ENCODE results near the gene IL12RB2. TPM values are rescaled to one million over a fixed set of nuclear protein-coding genes. Genes with fewer than 3 reads are reported as not detected.

IL12RB2 gene
- total and polyA plus RNA-seq, 2 donors (not counting 1 experiment from before 2014, with no cell fraction given): 0.67 TPM; not detected in 1

DNA sequence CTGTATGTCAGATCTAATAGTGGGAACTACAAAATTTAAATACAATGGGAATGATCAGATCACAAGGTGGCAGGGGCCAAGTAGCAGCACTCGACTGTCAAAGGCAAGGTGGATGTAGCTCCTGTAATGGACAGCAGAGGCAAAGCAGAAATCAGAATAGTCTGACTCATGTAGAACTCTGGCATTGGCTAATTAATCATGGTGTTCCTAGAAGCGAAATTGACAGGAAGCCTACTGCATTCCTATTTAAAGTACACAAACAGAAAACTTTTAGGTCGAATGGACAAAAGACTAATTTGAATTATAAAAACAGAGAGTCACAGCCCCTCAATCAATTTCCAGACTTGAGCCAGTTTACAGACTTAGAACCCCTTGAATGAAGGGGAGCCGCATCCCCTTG, 17.4 kb upstream of the IL12RB2 start:
- ChIA-PET CTCF (no interaction called here), POLR2A (no interaction called here)
- Histone ChIP-seq H3K4me3 (ENCODE audit: control extremely low read depth in 1 of 5, extremely low read depth in 1 of 5, insufficient read depth in 1 of 5, low read depth in 2 of 5, low read length in 4 of 5) (no peak overlapping the region), H3K27me3 (replicated peaks in 1 of 4; ENCODE audit: control extremely low read depth in 1 of 4, control insufficient read depth in 3 of 4, insufficient read depth in 4 of 4, low read length in 3 of 4) (no peaks in the 10 kb centered on the region), H3K27ac (ENCODE audit: low read length in 2 of 2) (no peak overlapping the region), H3K36me3 (replicated peaks in 1 of 2; ENCODE audit: control extremely low read depth in 1 of 2, control insufficient read depth in 1 of 2, extremely low read depth in 1 of 2, insufficient read depth in 2 of 2, low read length in 1 of 2) (no peaks in the 10 kb centered on the region), H3K9me3 (ENCODE audit: control extremely low read depth in 1 of 3, control insufficient read depth in 2 of 3, insufficient read depth in 1 of 3, low read length in 2 of 3) (no peaks in the 10 kb centered on the region), H2AFZ (ENCODE audit: insufficient read depth, low read depth, low read length, poor library complexity, severe bottlenecking) (no peak overlapping the region), H3K4me1 (ENCODE audit: control insufficient read depth in 2 of 2, insufficient read depth in 2 of 2, low read length in 2 of 2) (no peaks in the 10 kb centered on the region), H3K4me2 (replicated peaks; ENCODE audit: low read depth, low read length, poor library complexity, severe bottlenecking) (no peak overlapping the region), H4K20me1 (ENCODE audit: control insufficient read depth, insufficient read depth, low read length, poor library complexity, severe bottlenecking) (no peaks in the 10 kb centered on the region), H3K9ac (ENCODE audit: low read length) (no peak overlapping the region), H3K79me2 (ENCODE audit: control insufficient read depth, insufficient read depth, low read length) (no peaks in the 10 kb centered on the region)
- peaks cover 21% of the 10 kb centered on the region for H3K27me3 Mint-ChIP-seq
- no peak for DNase-seq
- intact Hi-C loops (cut with micrococcal nuclease): no loop called here
- no peak for ATAC-seq (ENCODE audit: low read depth)
- no peak overlapping the region for H3K4me3 Mint-ChIP-seq
- no peak for TF ChIP-seq EZH2 (IDR thresholded peaks at IDR 0.05; ENCODE audit: borderline replicate concordance, insufficient read depth, low read depth, low read length, poor library complexity, severe bottlenecking)
- TF ChIP-seq, protein P1, sequence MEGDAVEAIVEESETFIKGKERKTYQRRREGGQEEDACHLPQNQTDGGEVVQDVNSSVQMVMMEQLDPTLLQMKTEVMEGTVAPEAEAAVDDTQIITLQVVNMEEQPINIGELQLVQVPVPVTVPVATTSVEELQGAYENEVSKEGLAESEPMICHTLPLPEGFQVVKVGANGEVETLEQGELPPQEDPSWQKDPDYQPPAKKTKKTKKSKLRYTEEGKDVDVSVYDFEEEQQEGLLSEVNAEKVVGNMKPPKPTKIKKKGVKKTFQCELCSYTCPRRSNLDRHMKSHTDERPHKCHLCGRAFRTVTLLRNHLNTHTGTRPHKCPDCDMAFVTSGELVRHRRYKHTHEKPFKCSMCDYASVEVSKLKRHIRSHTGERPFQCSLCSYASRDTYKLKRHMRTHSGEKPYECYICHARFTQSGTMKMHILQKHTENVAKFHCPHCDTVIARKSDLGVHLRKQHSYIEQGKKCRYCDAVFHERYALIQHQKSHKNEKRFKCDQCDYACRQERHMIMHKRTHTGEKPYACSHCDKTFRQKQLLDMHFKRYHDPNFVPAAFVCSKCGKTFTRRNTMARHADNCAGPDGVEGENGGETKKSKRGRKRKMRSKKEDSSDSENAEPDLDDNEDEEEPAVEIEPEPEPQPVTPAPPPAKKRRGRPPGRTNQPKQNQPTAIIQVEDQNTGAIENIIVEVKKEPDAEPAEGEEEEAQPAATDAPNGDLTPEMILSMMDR (IDR thresholded peaks at IDR 0.05): no peak
- peaks cover 9% of the 10 kb centered on the region for H3K4me1 Mint-ChIP-seq
- no peak overlapping the region for H3K27ac Mint-ChIP-seq
- H3K9me3 Mint-ChIP-seq (ENCODE audit: insufficient read depth): no peaks in the 10 kb centered on the region
- 100% methylated on average over 2 of the region's 4 CpGs for WGBS (ENCODE audit: insufficient coverage)

DNA sequence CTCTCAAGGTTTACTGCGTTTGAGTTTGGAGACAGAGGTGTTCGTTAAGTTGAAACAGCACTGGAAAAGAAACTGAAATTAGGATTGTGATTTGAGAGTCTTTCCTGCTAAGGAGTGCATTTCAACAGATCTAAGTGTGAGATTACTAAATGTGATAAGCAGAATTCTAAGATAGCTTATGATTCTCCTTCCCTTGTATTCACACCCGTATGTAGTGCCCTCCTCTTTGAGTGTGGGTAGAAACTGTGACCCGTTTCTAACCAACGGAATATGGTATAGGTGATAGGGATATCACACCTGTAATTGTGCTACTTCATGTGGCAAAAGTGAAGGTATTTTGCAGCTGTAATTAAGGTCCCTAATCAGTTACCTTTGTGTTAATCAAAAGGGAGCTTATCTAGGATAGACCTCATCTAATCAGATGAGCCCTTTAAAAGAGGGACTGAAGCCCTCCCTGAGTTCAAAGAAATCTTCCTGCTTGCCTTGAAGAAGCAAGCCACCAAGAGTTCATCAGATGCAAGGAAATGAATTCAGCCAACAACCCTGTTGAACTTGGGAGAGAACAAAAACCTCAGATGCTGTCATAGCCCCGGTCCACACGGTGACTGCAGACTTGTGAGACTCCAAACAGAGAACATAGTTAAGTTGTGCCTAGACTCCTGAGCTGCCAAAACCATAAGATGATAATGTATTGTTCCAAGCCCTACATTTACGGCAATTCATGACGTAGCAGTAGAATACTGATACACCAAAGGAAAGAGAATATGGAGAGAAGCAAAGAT, 12.6 kb upstream of the IL12RB2 start:
- ATAC-seq (ENCODE audit: low read depth): no peak
- CTCF ChIA-PET: interaction anchor here (0.7 to 1.5 kb wide), 4 partner anchors 11 to 207 kb away, joined by 3 to 4 read pairs (median 3); no protein-coding TSS in a partner anchor
- no peaks in the 10 kb centered on the region for H3K9me3 ChIP-seq (ENCODE audit: control extremely low read depth in 1 of 3, control insufficient read depth in 2 of 3, insufficient read depth in 1 of 3, low read length in 2 of 3)
- no peaks in the 10 kb centered on the region for H3K9me3 Mint-ChIP-seq (ENCODE audit: insufficient read depth)
- no peaks in the 10 kb centered on the region for H4K20me1 ChIP-seq (ENCODE audit: control insufficient read depth, insufficient read depth, low read length, poor library complexity, severe bottlenecking)
- H3K4me3 ChIP-seq (ENCODE audit: control extremely low read depth in 1 of 5, extremely low read depth in 1 of 5, insufficient read depth in 1 of 5, low read depth in 2 of 5, low read length in 4 of 5): no peak overlapping the region
- 92% methylated on average over 4 of the region's 9 CpGs for WGBS (ENCODE audit: insufficient coverage)
- no peak for DNase-seq
- no peak overlapping the region for H3K9ac ChIP-seq (ENCODE audit: low read length)
- no peaks in the 10 kb centered on the region for H3K4me1 ChIP-seq (ENCODE audit: control insufficient read depth in 2 of 2, insufficient read depth in 2 of 2, low read length in 2 of 2)
- no peak overlapping the region for H3K27ac ChIP-seq (ENCODE audit: low read length in 2 of 2)
- peaks cover 32% of the 10 kb centered on the region for H3K27me3 Mint-ChIP-seq
- TF ChIP-seq EZH2 (IDR thresholded peaks at IDR 0.05; ENCODE audit: borderline replicate concordance, insufficient read depth, low read depth, low read length, poor library complexity, severe bottlenecking): no peak
- TF ChIP-seq, protein P1 (IDR thresholded peaks at IDR 0.05): no peak
- H3K4me1 Mint-ChIP-seq: no peaks in the 10 kb centered on the region
- POLR2A ChIA-PET: no interaction called here
- no peak overlapping the region for H3K4me3 Mint-ChIP-seq
- H3K79me2 ChIP-seq (ENCODE audit: control insufficient read depth, insufficient read depth, low read length): no peaks in the 10 kb centered on the region
- H3K36me3 ChIP-seq (replicated peaks in 1 of 2; ENCODE audit: control extremely low read depth in 1 of 2, control insufficient read depth in 1 of 2, extremely low read depth in 1 of 2, insufficient read depth in 2 of 2, low read length in 1 of 2): no peaks in the 10 kb centered on the region
- no peak overlapping the region for H3K27ac Mint-ChIP-seq
- intact Hi-C loops (cut with micrococcal nuclease): no loop called here
- no peaks in the 10 kb centered on the region for H3K27me3 ChIP-seq (replicated peaks in 1 of 4; ENCODE audit: control extremely low read depth in 1 of 4, control insufficient read depth in 3 of 4, insufficient read depth in 4 of 4, low read length in 3 of 4)
- no peak overlapping the region for H2AFZ ChIP-seq (ENCODE audit: insufficient read depth, low read depth, low read length, poor library complexity, severe bottlenecking)
- H3K4me2 ChIP-seq (replicated peaks; ENCODE audit: low read depth, low read length, poor library complexity, severe bottlenecking): no peak overlapping the region
